ENCODE results near the gene FTSJ3.
A peak's percentile ranks its signal among the peaks of the same experiment; 100 is the strongest.

Gene FTSJ3

GRCh38 chr17:63833741-63834373, 6.4 kb upstream of the FTSJ3 start:
- peaks cover 87% of the 10 kb centered on the region for H3K36me3 ChIP-seq (ENCODE audit: control insufficient read depth, insufficient read depth, low read length)
- H3K27ac ChIP-seq (ENCODE audit: low read depth, low read length, severe bottlenecking) = no peak overlapping the region
- no peaks in the 10 kb centered on the region for H3K9me3 ChIP-seq (ENCODE audit: control insufficient read depth, low read length)
- 96 to 97% methylated on average over 11 to 15 of the region's 15 CpGs for WGBS, 2 experiments (ENCODE audit: insufficient coverage in 2 of 2)
- H3K4me1 ChIP-seq (ENCODE audit: control insufficient read depth, insufficient read depth, low read length, poor library complexity, severe bottlenecking) = no peaks in the 10 kb centered on the region
- no peak overlapping the region for H3K4me3 ChIP-seq (ENCODE audit: extremely low read depth, insufficient read depth, low read length, poor library complexity, severe bottlenecking)

GRCh38 chr17:63833026-63833740, 5.7 kb upstream of the FTSJ3 start:
- 93 to 98% methylated on average over 13 to 14 of the region's 14 CpGs for WGBS, 2 experiments (ENCODE audit: insufficient coverage in 2 of 2)
- Histone ChIP-seq H3K4me1 (ENCODE audit: control insufficient read depth, insufficient read depth, low read length, poor library complexity, severe bottlenecking) (no peaks in the 10 kb centered on the region), H3K4me3 (ENCODE audit: extremely low read depth, insufficient read depth, low read length, poor library complexity, severe bottlenecking) (no peak overlapping the region), H3K9me3 (ENCODE audit: control insufficient read depth, low read length) (no peaks in the 10 kb centered on the region), H3K27ac (ENCODE audit: low read depth, low read length, severe bottlenecking) (no peak overlapping the region), H3K36me3 (ENCODE audit: control insufficient read depth, insufficient read depth, low read length) (peaks cover 92% of the 10 kb centered on the region)

GRCh38 chr17:63832455-63832854, 5.0 kb upstream of the FTSJ3 start:
- H3K4me1 ChIP-seq (ENCODE audit: control insufficient read depth, insufficient read depth, low read length, poor library complexity, severe bottlenecking) = no peaks in the 10 kb centered on the region
- no peaks in the 10 kb centered on the region for H3K9me3 ChIP-seq (ENCODE audit: control insufficient read depth, low read length)
- H3K36me3 ChIP-seq (ENCODE audit: control insufficient read depth, insufficient read depth, low read length) = peaks cover 88% of the 10 kb centered on the region
- H3K27ac ChIP-seq (ENCODE audit: low read depth, low read length, severe bottlenecking) = no peak overlapping the region
- H3K4me3 ChIP-seq (ENCODE audit: extremely low read depth, insufficient read depth, low read length, poor library complexity, severe bottlenecking) = no peak overlapping the region
- 85 to 90% methylated on average over 2 of the region's 2 CpGs for WGBS, 2 experiments (ENCODE audit: insufficient coverage in 2 of 2)

GRCh38 chr17:63832014-63832413, 4.6 kb upstream of the FTSJ3 start:
- 90 to 100% methylated on average over 1 to 2 of the region's 5 CpGs for WGBS, 2 experiments (ENCODE audit: insufficient coverage in 2 of 2)

GRCh38 chr17:63831505-63831904, 4.0 kb upstream of the FTSJ3 start:
- H3K4me1 ChIP-seq (ENCODE audit: control insufficient read depth, insufficient read depth, low read length, poor library complexity, severe bottlenecking) = no peaks in the 10 kb centered on the region
- WGBS, 2 experiments (ENCODE audit: insufficient coverage in 2 of 2) = 98 to 99% methylated on average over 6 to 7 of the region's 8 CpGs
- H3K27ac ChIP-seq (ENCODE audit: low read depth, low read length, severe bottlenecking) = no peak overlapping the region
- H3K36me3 ChIP-seq (ENCODE audit: control insufficient read depth, insufficient read depth, low read length) = peaks cover 79% of the 10 kb centered on the region
- H3K9me3 ChIP-seq (ENCODE audit: control insufficient read depth, low read length) = no peaks in the 10 kb centered on the region
- H3K4me3 ChIP-seq (ENCODE audit: extremely low read depth, insufficient read depth, low read length, poor library complexity, severe bottlenecking) = no peak overlapping the region

More at GRCh38 chr17:63832014-63832413, 4.6 kb upstream of the FTSJ3 start:
- Histone ChIP-seq H3K4me1 (ENCODE audit: control insufficient read depth, insufficient read depth, low read length, poor library complexity, severe bottlenecking) (no peaks in the 10 kb centered on the region), H3K27ac (ENCODE audit: low read depth, low read length, severe bottlenecking) (no peak overlapping the region), H3K9me3 (ENCODE audit: control insufficient read depth, low read length) (no peaks in the 10 kb centered on the region), H3K36me3 (ENCODE audit: control insufficient read depth, insufficient read depth, low read length) (peaks cover 84% of the 10 kb centered on the region), H3K4me3 (ENCODE audit: extremely low read depth, insufficient read depth, low read length, poor library complexity, severe bottlenecking) (no peak overlapping the region)

GRCh38 chr17:63830904-63831491, 3.5 kb upstream of the FTSJ3 start:
- Histone ChIP-seq H3K36me3 (ENCODE audit: control insufficient read depth, insufficient read depth, low read length) (peaks cover 76% of the 10 kb centered on the region), H3K27ac (ENCODE audit: low read depth, low read length, severe bottlenecking) (no peak overlapping the region)
- WGBS, 2 experiments (ENCODE audit: insufficient coverage in 2 of 2) = 99% methylated on average over 10 to 12 of the region's 15 CpGs

GRCh38 chr17:63830278-63830677, 2.8 kb upstream of the FTSJ3 start:
- Histone ChIP-seq H3K9me3 (ENCODE audit: control insufficient read depth, low read length) (no peaks in the 10 kb centered on the region), H3K27ac (ENCODE audit: low read depth, low read length, severe bottlenecking) (no peak overlapping the region), H3K4me1 (ENCODE audit: control insufficient read depth, insufficient read depth, low read length, poor library complexity, severe bottlenecking) (no peaks in the 10 kb centered on the region), H3K4me3 (ENCODE audit: extremely low read depth, insufficient read depth, low read length, poor library complexity, severe bottlenecking) (no peak overlapping the region), H3K36me3 (ENCODE audit: control insufficient read depth, insufficient read depth, low read length) (peaks cover 74% of the 10 kb centered on the region)
- 97 to 100% methylated on average over 2 to 3 of the region's 5 CpGs for WGBS, 2 experiments (ENCODE audit: insufficient coverage in 2 of 2)

More at GRCh38 chr17:63830904-63831491, 3.5 kb upstream of the FTSJ3 start:
- no peaks in the 10 kb centered on the region for H3K9me3 ChIP-seq (ENCODE audit: control insufficient read depth, low read length)
- no peaks in the 10 kb centered on the region for H3K4me1 ChIP-seq (ENCODE audit: control insufficient read depth, insufficient read depth, low read length, poor library complexity, severe bottlenecking)
- no peak overlapping the region for H3K4me3 ChIP-seq (ENCODE audit: extremely low read depth, insufficient read depth, low read length, poor library complexity, severe bottlenecking)

GRCh38 chr17:63828936-63829335, 1.5 kb upstream of the FTSJ3 start:
- H3K36me3 ChIP-seq (ENCODE audit: control insufficient read depth, insufficient read depth, low read length) = peaks cover 76% of the 10 kb centered on the region
- 98 to 100% methylated on average over 3 of the region's 3 CpGs for WGBS, 2 experiments (ENCODE audit: insufficient coverage in 2 of 2)
- H3K4me3 ChIP-seq (ENCODE audit: extremely low read depth, insufficient read depth, low read length, poor library complexity, severe bottlenecking) = peak overlapping the region; percentile 88
- no peaks in the 10 kb centered on the region for H3K9me3 ChIP-seq (ENCODE audit: control insufficient read depth, low read length)
- H3K27ac ChIP-seq (ENCODE audit: low read depth, low read length, severe bottlenecking) = no peak overlapping the region
- H3K4me1 ChIP-seq (ENCODE audit: control insufficient read depth, insufficient read depth, low read length, poor library complexity, severe bottlenecking) = no peaks in the 10 kb centered on the region

GRCh38 chr17:63827801-63828221, 348 bp upstream of the FTSJ3 start:
- Histone ChIP-seq H3K4me1 (ENCODE audit: control insufficient read depth, insufficient read depth, low read length, poor library complexity, severe bottlenecking) (no peaks in the 10 kb centered on the region), H3K36me3 (ENCODE audit: control insufficient read depth, insufficient read depth, low read length) (peaks cover 76% of the 10 kb centered on the region), H3K9me3 (ENCODE audit: control insufficient read depth, low read length) (no peaks in the 10 kb centered on the region), H3K27ac (ENCODE audit: low read depth, low read length, severe bottlenecking) (peak overlapping the region; percentile 97), H3K4me3 (ENCODE audit: extremely low read depth, insufficient read depth, low read length, poor library complexity, severe bottlenecking) (peak overlapping the region; percentile 88)
- 0 to 5% methylated on average over 11 to 12 of the region's 19 CpGs for WGBS, 2 experiments (ENCODE audit: insufficient coverage in 2 of 2)

GRCh38 chr17:63826468-63827001, 928 bp downstream of the FTSJ3 start:
- WGBS, 2 experiments (ENCODE audit: insufficient coverage in 2 of 2) = 1% methylated on average over 27 to 28 of the region's 31 CpGs
- Histone ChIP-seq H3K9me3 (ENCODE audit: control insufficient read depth, low read length) (no peaks in the 10 kb centered on the region), H3K36me3 (ENCODE audit: control insufficient read depth, insufficient read depth, low read length) (peaks cover 76% of the 10 kb centered on the region), H3K4me3 (ENCODE audit: extremely low read depth, insufficient read depth, low read length, poor library complexity, severe bottlenecking) (peak overlapping the region; percentile 88), H3K27ac (ENCODE audit: low read depth, low read length, severe bottlenecking) (peak overlapping the region; percentile 97), H3K4me1 (ENCODE audit: control insufficient read depth, insufficient read depth, low read length, poor library complexity, severe bottlenecking) (no peaks in the 10 kb centered on the region)

Measured in mesodermal cell (in vitro differentiated cells).